Stomach smooth muscle (tissue), 2 donors: ENCODE measurements around the gene NECAB2.

Source experiments
- H3K27ac ChIP-seq: one replicate; pipeline ENCODE4 v1.7.0; 2013; ENCODE audit warnings: mild to moderate bottlenecking, low read length, inconsistent platforms
- H3K27me3 ChIP-seq, 2 donors: one replicate each; pipeline ENCODE4 v1.7.0; 2013; ENCODE audit warnings: low read length in 2 of 2; ENCODE audit not compliant: insufficient read depth in 2 of 2, control insufficient read depth in 1 of 2
- H3K36me3 ChIP-seq, 2 donors: one replicate each; pipeline ENCODE4 v1.7.0; 2013; ENCODE audit warnings: low read length in 2 of 2; ENCODE audit not compliant: control insufficient read depth in 2 of 2, insufficient read depth in 2 of 2
- H3K4me1 ChIP-seq: one replicate; pipeline ENCODE4 v1.7.0; 2013; ENCODE audit warnings: low read length; ENCODE audit not compliant: control insufficient read depth, insufficient read depth
- H3K4me3 ChIP-seq, 2 donors: one replicate each; pipeline ENCODE4 v1.7.0; 2013; ENCODE audit warnings: low read length in 2 of 2
- H3K9ac ChIP-seq, 2 donors: one replicate each; pipeline ENCODE4 v1.7.0; 2013; ENCODE audit warnings: low read length in 2 of 2, mild to moderate bottlenecking in 1 of 2
- H3K9me3 ChIP-seq, 2 donors: one replicate each; pipeline ENCODE4 v1.7.0; 2013; ENCODE audit warnings: low read length in 2 of 2; ENCODE audit not compliant: control insufficient read depth in 2 of 2
- donor health status: healthy.
- donor health status: Pancreatic carcinoma.

Gene NECAB2

DNA sequence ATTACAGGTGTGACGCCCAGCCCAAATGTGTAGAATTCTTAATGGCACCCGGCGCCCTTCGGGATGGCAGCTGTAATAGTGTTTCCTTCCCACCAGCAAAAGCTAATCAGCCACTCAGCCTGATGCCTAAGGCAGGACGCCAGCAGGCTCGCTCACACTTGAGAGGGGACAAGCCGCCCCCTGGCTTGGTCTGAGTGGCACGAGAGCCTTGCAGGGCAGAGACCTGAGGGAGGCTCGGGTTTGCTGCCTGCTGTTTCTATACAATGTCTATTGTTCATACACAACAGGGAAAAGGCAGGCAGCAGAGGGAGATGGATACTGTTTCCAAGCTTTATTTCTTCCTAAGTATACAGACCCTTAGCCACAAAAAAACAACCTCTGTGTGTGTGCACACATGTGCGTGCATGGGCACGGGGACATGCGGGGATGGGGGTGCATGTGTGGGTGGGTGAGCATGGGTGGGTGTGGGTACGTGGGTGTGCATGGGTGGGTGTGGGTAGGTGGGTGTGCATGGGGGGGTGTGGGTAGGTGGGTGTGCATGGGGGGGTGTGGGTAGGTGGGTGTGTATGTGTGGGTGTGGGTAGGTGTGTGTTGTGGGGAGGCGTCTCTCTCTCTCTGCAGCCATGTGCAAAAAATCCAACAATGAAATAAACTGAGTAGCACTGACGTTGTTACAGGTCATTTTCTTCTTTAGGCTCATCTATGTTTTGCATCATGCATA lies 64.6 kb downstream of the NECAB2 start:
- H3K9me3 ChIP-seq, result peaks cover 0 to 10% of the 10 kb centered on the region in 2 donors
- no peak overlapping the region for H3K4me3 ChIP-seq
- H3K27me3 ChIP-seq, result no peaks in the 10 kb centered on the region
- H3K9ac ChIP-seq, result no peak overlapping the region
- peaks cover 3% of the 10 kb centered on the region for H3K4me1 ChIP-seq
- no peak overlapping the region for H3K27ac ChIP-seq
- no peaks in the 10 kb centered on the region for H3K36me3 ChIP-seq

- no peak overlapping the region for H3K4me3 ChIP-seq
- H3K27ac ChIP-seq, result no peak overlapping the region
- H3K9me3 ChIP-seq, result peaks cover 0 to 10% of the 10 kb centered on the region in 2 donors
- H3K9ac ChIP-seq, result no peak overlapping the region
- peaks cover 0 to 2% of the 10 kb centered on the region in 2 donors for H3K27me3 ChIP-seq
- H3K4me1 ChIP-seq, result peaks cover 3% of the 10 kb centered on the region
- H3K36me3 ChIP-seq, result no peaks in the 10 kb centered on the region
These were observed 65.5 kb downstream of the NECAB2 start for GRCh38 chr16:84033251-84034195.

DNA sequence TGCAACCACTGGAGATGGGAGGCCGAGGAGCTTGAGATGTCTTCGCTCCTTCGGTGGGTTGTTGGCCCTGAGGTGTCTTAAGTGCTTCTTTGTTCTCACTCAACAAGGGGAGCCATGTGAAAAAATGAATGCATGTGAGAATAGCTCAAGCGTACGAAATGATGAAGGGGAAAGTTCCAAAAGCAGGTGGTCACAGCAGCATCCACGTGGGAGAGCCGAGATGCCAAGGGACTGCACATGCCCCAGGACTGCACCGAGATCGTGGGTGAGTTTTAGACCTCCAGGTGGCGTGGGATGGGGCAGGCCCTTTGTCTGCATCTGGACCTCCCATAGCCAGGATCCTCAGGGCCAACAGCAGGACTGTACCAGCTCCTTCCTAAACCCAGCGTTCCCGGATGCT lies 66.5 kb downstream of the NECAB2 start:
- H3K36me3 ChIP-seq, result no peaks in the 10 kb centered on the region
- H3K9me3 ChIP-seq, result peaks cover 0 to 10% of the 10 kb centered on the region in 2 donors
- H3K27me3 ChIP-seq, result peaks cover 0 to 3% of the 10 kb centered on the region in 2 donors
- no peak overlapping the region for H3K4me3 ChIP-seq
- H3K9ac ChIP-seq, result no peak overlapping the region
- H3K4me1 ChIP-seq, result peaks cover 3% of the 10 kb centered on the region
- H3K27ac ChIP-seq, result no peak overlapping the region

DNA sequence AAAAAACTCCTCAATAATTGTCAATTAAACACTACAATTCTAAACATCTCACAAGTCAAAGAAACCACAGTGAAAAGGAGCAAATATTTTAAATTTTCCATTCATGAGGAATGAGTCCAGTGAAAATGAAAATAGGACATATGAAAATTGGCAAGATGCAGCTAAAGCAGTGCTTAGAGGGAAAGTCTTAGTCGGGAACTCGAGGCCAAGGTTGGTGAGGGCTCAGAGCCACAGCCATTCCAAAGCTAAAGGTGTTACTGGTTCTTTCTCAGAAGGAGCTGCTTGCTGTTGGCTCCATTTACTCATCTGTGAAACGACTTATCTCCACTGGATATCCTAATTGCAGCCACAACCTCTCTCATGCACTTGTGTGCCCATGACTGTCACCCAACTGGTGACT lies 68.1 kb downstream of the NECAB2 start:
- no peak overlapping the region for H3K27ac ChIP-seq
- no peaks in the 10 kb centered on the region for H3K4me1 ChIP-seq
- H3K9me3 ChIP-seq, result peaks cover 0 to 10% of the 10 kb centered on the region in 2 donors
- H3K36me3 ChIP-seq, result no peaks in the 10 kb centered on the region
- H3K4me3 ChIP-seq, result no peak overlapping the region
- H3K27me3 ChIP-seq, result peaks cover 0 to 3% of the 10 kb centered on the region in 2 donors
- H3K9ac ChIP-seq, result no peak overlapping the region

DNA sequence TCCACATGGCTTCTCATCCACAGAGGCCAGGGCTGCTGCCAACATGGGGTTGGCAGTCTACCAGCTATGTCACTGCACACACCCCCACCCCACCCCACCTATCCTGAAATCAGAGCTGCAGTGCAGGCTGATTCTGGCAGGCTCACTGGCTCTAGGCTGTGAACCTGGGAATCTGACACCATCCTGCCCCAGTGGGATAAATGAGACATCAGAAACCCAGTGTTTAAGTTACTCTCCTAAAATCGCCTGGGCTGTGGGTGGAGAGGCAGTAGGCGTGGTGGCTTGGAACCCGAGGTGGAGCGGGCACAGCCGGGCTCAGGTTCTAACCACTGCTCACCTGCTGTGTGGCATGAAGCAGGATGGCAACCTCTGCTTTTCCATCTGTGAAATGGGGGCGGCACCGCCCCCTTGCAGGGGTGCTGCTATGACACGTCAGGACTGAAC lies 69.0 kb downstream of the NECAB2 start:
- H3K9me3 ChIP-seq, result peaks cover 0 to 10% of the 10 kb centered on the region in 2 donors
- no peak overlapping the region for H3K27ac ChIP-seq
- peaks cover 0 to 3% of the 10 kb centered on the region in 2 donors for H3K27me3 ChIP-seq
- H3K4me1 ChIP-seq, result no peaks in the 10 kb centered on the region
- no peak overlapping the region for H3K9ac ChIP-seq
- H3K36me3 ChIP-seq, result no peaks in the 10 kb centered on the region
- no peak overlapping the region for H3K4me3 ChIP-seq

- Histone ChIP-seq H3K9me3 (peaks cover 0 to 10% of the 10 kb centered on the region in 2 donors), H3K36me3 (no peaks in the 10 kb centered on the region), H3K4me3 (no peak overlapping the region), H3K9ac (no peak overlapping the region), H3K27ac (no peak overlapping the region), H3K4me1 (no peaks in the 10 kb centered on the region), H3K27me3 (peaks cover 0 to 10% of the 10 kb centered on the region in 2 donors)
These were observed 70.4 kb downstream of the NECAB2 start for GRCh38 chr16:84038469-84038868.

GRCh38 chr16:84039696-84040095 lies 71.7 kb downstream of the NECAB2 start:
- Histone ChIP-seq H3K36me3 (no peaks in the 10 kb centered on the region), H3K9ac (no peak overlapping the region), H3K4me1 (no peaks in the 10 kb centered on the region), H3K27me3 (peaks cover 0 to 10% of the 10 kb centered on the region in 2 donors), H3K27ac (no peak overlapping the region), H3K9me3 (peaks cover 0 to 8% of the 10 kb centered on the region in 2 donors), H3K4me3 (no peak overlapping the region)

- Histone ChIP-seq H3K9ac (no peak overlapping the region), H3K36me3 (no peaks in the 10 kb centered on the region), H3K27me3 (peaks cover 0 to 10% of the 10 kb centered on the region in 2 donors), H3K4me3 (no peak overlapping the region), H3K9me3 (peaks cover 0 to 6% of the 10 kb centered on the region in 2 donors), H3K4me1 (no peaks in the 10 kb centered on the region), H3K27ac (no peak overlapping the region)
These were observed 72.3 kb downstream of the NECAB2 start for GRCh38 chr16:84040226-84040822.

- Histone ChIP-seq H3K4me1 (no peaks in the 10 kb centered on the region), H3K27me3 (peaks cover 0 to 10% of the 10 kb centered on the region in 2 donors), H3K27ac (no peak overlapping the region), H3K9ac (no peak overlapping the region), H3K36me3 (no peaks in the 10 kb centered on the region), H3K4me3 (no peak overlapping the region), H3K9me3 (peaks cover 0 to 5% of the 10 kb centered on the region in 2 donors)
These were observed 73.1 kb downstream of the NECAB2 start for GRCh38 chr16:84040823-84041820.
